ENCODE data around the gene GALM. TPM values are rescaled to one million over a fixed set of nuclear protein-coding genes. Genes with fewer than 3 reads are reported as not detected.

The GALM gene
- total and polyA plus RNA-seq, 10 of the 15 experiments (the other 5 are each of a cell fraction or from before 2014, with no cell fraction given), result 1.1 to 4.0 (median 1.7) TPM

DNA sequence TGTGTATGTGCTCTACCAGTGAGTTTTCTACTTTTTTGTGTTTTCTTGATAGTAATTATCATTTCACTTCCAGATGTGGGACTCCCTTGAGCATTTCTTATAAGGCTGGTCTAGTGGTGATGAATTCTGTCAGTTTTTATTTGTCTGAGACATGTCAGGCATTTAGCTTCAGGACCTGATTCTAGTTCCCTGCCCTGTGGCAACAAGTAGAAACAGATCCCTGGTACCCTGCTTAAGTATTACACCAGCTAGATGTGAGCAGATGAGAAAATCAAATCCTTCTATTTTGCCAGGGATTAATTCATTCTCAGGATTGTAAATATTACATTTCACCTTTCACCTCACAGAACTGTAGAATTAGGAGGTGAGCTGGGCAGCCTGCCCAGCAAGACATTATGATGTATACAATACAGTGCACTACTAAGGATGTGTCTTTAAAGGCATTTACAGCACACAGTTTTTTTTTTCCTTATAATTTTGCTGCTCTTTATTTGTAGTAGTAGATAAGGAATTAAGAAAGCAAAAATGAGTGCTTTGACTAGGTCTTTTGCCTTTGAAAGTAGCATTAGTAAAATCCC is 35.1 kb downstream of the GALM start (continued):
- TF ChIP-seq, protein P1, sequence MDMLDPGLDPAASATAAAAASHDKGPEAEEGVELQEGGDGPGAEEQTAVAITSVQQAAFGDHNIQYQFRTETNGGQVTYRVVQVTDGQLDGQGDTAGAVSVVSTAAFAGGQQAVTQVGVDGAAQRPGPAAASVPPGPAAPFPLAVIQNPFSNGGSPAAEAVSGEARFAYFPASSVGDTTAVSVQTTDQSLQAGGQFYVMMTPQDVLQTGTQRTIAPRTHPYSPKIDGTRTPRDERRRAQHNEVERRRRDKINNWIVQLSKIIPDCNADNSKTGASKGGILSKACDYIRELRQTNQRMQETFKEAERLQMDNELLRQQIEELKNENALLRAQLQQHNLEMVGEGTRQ (IDR thresholded peaks at IDR 0.05; ENCODE audit: borderline replicate concordance, low read depth, low read length), result no peak
- no peak for TF ChIP-seq FOXM1 (IDR thresholded peaks at IDR 0.05; ENCODE audit: low read depth, low read length)
- no peak for TF ChIP-seq IKZF2 (IDR thresholded peaks at IDR 0.05)
- no peak for TF ChIP-seq SREBF2 (IDR thresholded peaks at IDR 0.05; ENCODE audit: low read length)

DNA sequence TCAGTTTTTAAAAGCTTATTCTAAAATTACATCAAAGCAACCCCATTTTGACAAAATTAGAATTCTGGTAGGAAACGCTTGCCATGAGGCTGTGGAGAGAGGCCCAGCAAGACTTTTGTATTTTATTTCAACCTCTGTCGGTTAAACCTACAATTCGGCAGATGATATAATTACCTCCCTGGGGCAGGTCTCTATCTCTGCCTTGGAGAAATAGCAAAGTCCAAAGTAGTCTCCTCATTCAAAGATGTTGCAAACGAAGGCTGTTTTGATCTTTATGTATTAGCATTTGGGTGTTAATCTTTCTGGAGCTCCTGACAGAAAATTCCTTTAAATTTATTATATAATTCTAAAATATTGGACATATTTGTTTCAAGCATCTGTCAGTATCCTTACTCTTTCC is 35.6 kb downstream of the GALM start:
- Histone ChIP-seq H3K4me1 (ENCODE audit: control insufficient read depth, insufficient read depth, low read length) (no peaks in the 10 kb centered on the region), H3K79me2 (ENCODE audit: control insufficient read depth, insufficient read depth, low read length) (no peaks in the 10 kb centered on the region), H3K9ac (ENCODE audit: control insufficient read depth, insufficient read depth, low read length) (no peak overlapping the region), H3K4me2 (ENCODE audit: control insufficient read depth, insufficient read depth) (no peak overlapping the region), H3K27ac (ENCODE audit: control insufficient read depth, insufficient read depth) (no peak overlapping the region), H3K4me3 (no peak overlapping the region), H4K20me1 (ENCODE audit: control insufficient read depth, insufficient read depth) (no peaks in the 10 kb centered on the region), H3K36me3 (ENCODE audit: control insufficient read depth in 2 of 2, insufficient read depth in 2 of 2, low read length in 1 of 2) (no peaks in the 10 kb centered on the region), H3K9me3 (replicated peaks; ENCODE audit: control insufficient read depth, insufficient read depth, low read length) (no peaks in the 10 kb centered on the region), H2AFZ (ENCODE audit: control insufficient read depth, low read depth, low read length) (no peak overlapping the region), H3K27me3 (replicated peaks in 1 of 2; ENCODE audit: control insufficient read depth in 2 of 2, insufficient read depth in 2 of 2, low read length in 1 of 2) (no peaks in the 10 kb centered on the region)
- intact Hi-C loops (cut with micrococcal nuclease; ENCODE audit: unreplicated experiment), result no loop called here
- in situ Hi-C loops (cut with MboI), result no loop called here
- no TSS peak for BruUV-seq (replicated peaks)
- POLR2A ChIA-PET, result no interaction called here
- 64% methylated on average over 4 of the region's 4 CpGs for WGBS (ENCODE audit: insufficient coverage, insufficient replicate concordance, low lambda C conversion rate, missing lambda C conversion rate)
- CTCF ChIA-PET, result no interaction called here
- SMC1A ChIA-PET (ENCODE audit: uncharacterized antibody, unreplicated experiment), result interaction anchor here (1.0 kb wide), 1 partner anchor 10 kb away, joined by 8 read pairs; no protein-coding TSS in a partner anchor
- TF ChIP-seq, protein P2, sequence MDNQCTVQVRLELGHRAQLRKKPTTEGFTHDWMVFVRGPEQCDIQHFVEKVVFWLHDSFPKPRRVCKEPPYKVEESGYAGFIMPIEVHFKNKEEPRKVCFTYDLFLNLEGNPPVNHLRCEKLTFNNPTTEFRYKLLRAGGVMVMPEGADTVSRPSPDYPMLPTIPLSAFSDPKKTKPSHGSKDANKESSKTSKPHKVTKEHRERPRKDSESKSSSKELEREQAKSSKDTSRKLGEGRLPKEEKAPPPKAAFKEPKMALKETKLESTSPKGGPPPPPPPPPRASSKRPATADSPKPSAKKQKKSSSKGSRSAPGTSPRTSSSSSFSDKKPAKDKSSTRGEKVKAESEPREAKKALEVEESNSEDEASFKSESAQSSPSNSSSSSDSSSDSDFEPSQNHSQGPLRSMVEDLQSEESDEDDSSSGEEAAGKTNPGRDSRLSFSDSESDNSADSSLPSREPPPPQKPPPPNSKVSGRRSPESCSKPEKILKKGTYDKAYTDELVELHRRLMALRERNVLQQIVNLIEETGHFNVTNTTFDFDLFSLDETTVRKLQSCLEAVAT (IDR thresholded peaks at IDR 0.05), result no peak
- TF ChIP-seq BMI1 (IDR thresholded peaks at IDR 0.05; ENCODE audit: borderline replicate concordance), result no peak
- TF ChIP-seq NFIC (IDR thresholded peaks at IDR 0.05; ENCODE audit: low read depth, low read length), result no peak
- no peak for TF ChIP-seq E2F8 (IDR thresholded peaks at IDR 0.05; ENCODE audit: low read depth, partially characterized antibody)
- TF ChIP-seq HCFC1 (IDR thresholded peaks at IDR 0.05; ENCODE audit: low read length), result no peak
- TF ChIP-seq CHD4 (IDR thresholded peaks at IDR 0.05), result no peak
- no peak for TF ChIP-seq NFXL1 (IDR thresholded peaks at IDR 0.05; ENCODE audit: borderline replicate concordance)
- no peak for DNase-seq (ENCODE audit: low read depth, low spot score)
- no peak for ATAC-seq
- RAD21 ChIA-PET (ENCODE audit: unreplicated experiment), result no interaction called here
- no peak for FAIRE-seq
